ENCODE data around the gene ATP6V1G2.

Gene ATP6V1G2

DNA sequence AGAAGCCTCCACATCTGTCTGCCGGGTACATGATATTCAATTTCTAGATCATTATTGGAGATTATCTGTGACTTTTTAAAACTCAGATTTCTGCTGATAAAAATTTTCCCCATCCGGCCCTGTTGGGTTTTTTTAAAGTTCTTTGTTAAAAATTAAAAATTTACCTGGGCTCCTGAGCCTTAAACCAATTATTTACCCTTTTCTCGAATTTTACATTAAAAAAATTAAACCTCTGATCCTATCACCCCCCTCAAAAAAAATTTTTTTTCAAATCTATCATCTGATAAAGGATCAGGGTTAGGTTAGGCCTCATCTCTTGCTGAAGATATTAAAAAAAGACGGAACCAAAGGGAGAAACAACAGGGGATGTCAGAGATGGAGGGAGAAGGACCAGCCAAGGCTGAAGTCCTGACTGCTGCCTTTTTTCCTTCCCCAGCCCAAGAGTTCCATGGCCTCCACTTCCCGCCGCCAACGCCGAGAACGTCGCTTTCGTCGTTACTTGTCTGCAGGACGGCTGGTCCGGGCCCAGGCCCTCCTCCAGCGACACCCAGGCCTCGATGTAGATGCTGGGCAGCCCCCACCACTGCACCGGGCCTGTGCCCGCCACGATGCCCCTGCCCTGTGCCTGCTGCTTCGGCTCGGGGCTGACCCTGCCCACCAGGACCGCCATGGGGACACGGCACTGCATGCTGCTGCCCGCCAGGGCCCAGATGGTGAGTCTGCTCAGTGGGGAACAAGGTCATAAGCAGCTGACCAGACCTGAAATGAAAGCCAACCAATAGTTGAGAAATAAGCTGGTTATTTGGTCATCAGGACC is 1.5 kb upstream of the ATP6V1G2 start:
- DNase-seq (ENCODE audit: low spot score), result no peak

DNA sequence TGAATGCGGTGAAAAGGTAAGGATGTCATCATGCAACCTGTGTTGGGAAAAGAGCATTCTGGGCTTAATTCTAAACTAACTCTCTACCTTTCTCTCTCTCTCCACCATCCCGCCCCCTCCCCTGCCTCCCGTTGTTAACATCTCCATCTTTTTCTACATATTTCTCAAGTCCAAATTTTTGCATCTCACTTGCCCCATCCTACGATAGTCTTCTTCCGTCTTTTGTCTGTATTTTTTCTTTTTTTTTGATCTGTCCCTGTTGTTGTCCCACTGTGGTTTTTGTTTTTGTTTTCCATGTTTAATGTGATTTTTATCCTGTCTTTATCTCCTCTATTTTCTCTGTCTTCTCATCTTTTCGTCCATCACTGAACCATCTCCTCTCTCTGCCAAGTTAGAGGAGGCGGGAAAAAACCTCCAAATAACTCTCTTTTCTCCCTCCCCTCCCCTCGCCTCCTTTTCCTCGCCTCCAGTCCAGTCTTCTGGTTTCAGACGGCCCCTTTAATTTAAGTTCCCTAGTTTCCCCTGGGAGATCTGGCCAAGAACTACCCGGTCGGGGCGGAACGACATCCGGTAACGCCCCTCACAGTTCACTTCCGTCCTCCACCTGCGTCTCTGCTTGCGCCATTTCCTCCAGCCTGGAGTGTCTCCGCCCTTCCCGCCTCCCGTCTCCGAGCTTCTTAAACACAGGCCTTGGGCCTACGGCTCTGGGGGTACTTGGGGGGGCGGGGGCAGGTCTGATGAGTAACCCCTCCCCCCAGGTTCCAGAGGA is 734 bp upstream of the ATP6V1G2 start, which contains the start of gene NFKBIL1:
Gene NFKBIL1, plus strand, starts transcription at position 651 of the 769 bp plus-strand sequence. Its CDS starts 87 bp downstream, at position 738.
- DNase-seq (ENCODE audit: low spot score), result peak; percentile 93

- DNase-seq (ENCODE audit: low spot score), result no peak
These were observed 1.1 kb downstream of the ATP6V1G2 start for GRCh38 chr6:31545291-31545690.

- no peak for DNase-seq (ENCODE audit: low spot score)
These were observed 1.7 kb downstream of the ATP6V1G2 start for GRCh38 chr6:31544676-31545075.

DNA sequence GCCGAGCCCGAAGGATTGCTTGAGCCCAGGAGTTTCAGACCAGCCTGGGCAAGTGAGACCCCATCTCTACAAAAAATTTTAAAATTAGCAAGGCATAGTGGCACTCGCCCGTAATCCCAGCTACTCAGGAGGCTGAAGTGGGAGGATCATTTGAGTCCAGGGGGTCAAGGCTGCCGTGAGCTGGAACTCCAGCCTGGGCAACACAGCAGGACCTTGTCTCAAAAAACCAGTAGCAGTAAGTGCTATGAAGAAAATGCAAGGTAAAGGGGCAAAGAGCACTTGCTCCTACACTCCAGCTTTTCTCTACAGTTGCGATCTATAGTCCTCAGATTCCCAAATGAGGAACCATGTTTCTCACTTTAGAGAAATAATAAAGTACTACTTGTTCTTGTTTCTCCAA is 2.8 kb downstream of the ATP6V1G2 start:
- no peak for DNase-seq (ENCODE audit: low spot score)

DNA sequence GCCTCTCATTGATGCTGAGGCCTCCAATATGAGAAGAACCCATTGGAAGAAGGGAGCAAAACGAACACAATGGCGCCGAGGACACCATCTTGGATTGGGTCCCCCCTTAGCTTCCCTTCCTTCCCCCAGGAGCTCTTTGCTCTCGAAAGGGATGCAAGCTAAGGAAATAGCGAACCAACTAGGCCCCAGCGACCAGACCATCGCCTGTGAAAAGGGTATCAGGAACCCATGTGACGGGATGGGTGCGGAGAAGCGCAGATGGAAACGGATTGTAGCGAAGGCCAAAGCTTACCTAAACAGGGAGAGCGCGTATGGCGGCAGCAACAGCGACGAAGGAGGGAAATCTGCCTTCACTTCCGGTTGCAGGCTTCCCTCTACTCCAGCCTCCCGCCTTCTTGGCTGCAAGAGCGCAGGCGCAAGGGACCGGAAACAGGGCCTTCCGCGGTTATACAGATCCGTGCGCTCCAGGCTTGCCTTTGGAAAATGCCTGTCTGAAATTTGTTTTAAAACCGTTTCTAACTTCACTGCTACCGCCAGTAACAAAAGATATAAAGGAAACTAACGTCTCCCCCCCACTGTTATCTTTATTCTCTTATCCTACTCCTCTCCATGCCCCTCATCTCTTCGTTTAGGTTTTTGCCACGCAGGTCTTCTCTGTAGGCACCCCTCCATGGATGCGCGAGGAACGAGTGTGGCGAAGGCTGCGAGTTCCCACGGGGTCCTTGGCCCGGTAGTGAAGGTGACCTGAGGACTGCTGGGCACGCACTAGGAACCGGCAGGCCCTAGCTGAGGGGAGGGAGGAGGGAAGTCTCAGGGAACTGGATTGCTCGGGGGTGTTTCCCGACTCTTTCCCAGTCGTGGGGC is 4.5 kb downstream of the ATP6V1G2 start, which contains the start of gene DDX39B:
Gene DDX39B, minus strand, starts transcription at position 346 of the 864 bp plus-strand sequence. CDS start 1,471 bp downstream, outside the sequence.
- peak; percentile 96 for DNase-seq (ENCODE audit: low spot score)

DNA sequence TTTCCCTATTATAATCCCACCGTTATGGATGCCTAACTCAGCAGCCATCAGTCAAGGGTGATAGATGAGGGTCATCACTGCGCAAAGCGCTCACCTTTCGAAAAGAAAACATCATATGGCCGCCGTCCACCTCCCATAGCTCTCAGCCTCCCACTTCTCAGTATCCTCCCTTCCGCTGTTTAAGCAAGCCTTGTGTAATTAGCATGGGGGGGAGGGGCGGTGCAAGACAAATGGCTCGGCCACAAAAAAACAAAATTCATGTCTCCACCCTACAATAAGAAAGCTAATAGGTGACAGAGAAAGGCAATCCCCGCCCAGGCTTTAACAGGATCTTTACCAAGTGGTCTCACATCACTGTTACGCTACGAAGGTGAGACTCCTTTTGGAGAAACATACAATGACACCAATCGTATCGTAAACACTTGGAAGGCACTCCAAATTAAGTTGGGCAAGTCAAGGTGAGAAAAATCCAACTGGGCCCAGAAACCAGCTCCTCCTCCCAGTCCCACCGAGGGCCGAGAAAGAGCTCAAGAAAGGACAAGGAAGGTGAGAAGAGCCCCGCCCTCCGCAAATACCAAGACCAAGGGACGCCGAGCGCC is 5.2 kb downstream of the ATP6V1G2 start:
- DNase-seq (ENCODE audit: low spot score), result peak; percentile 32

GRCh38 chr6:31540640-31541039 is 5.8 kb downstream of the ATP6V1G2 start:
- DNase-seq (ENCODE audit: low spot score), result no peak

- no peak for DNase-seq (ENCODE audit: low spot score)
These were observed 7.5 kb downstream of the ATP6V1G2 start for GRCh38 chr6:31538805-31539400.

- DNase-seq (ENCODE audit: low spot score), result no peak
These were observed 10.7 kb downstream of the ATP6V1G2 start for GRCh38 chr6:31535538-31536324.

DNA sequence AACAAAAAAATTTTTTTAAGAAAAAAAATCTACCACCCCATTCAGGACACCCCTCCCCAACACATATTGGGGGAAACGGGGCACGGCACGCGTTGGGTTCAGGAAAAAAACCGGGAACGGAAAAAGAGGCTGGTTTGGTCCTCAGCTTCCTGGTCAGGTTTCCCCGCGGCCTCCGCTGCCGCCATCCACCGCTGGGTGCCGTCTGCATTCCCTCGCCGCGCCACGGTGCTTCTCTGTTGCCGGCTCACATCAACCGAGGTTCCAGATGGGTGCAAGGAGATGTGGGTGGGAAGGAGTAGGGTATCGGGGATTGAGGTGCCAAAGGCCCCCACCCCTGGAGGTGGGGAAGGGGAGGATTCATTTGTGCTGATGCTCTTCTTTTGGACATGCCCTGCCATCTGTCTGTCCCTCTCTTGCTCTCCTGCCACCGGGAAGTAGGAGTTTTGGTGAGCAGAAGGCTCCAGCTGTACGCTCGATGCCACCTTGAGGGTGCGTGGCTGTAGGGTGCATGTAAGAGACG is 11.8 kb downstream of the ATP6V1G2 start:
- DNase-seq (ENCODE audit: low spot score), result no peak

DNA sequence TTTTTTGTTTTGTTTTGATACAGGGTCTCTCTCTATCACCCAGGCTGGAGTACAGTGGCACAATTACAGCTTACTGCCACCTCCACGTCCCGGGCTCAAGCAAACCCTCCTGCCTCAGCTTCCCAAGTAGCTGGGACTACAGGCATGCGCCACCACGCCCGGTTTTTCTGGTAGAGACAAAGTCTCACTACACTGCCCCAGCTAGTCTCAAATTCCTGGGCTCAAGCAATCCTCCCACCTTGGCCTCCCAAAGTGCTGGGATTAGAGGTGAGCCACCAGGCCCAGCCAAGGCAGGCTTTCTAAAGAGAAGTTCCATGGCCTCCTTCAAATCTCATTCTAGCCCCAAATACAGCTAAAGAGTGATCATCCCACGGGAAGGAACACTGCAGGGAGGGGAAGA is 12.4 kb downstream of the ATP6V1G2 start:
- DNase-seq (ENCODE audit: low spot score), result no peak

DNA sequence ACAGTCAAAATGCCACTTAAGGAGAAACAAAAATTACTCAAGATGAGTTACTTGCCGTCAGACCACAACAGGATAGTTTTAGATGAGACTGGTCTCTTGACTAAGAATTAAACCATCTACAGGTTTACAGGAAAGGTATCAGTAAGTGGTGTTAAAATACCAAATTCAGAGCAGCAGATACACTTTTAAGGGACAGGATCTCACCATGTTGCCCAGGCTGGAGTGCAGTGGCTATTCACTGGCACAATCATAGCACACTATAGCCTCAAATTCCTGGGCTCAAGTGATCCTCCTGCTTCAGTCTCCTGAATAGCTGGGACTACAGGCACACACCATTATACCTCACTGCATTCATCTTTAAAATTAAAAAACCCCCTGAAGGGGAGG is 13.0 kb downstream of the ATP6V1G2 start:
- no peak for DNase-seq (ENCODE audit: low spot score)

DNA sequence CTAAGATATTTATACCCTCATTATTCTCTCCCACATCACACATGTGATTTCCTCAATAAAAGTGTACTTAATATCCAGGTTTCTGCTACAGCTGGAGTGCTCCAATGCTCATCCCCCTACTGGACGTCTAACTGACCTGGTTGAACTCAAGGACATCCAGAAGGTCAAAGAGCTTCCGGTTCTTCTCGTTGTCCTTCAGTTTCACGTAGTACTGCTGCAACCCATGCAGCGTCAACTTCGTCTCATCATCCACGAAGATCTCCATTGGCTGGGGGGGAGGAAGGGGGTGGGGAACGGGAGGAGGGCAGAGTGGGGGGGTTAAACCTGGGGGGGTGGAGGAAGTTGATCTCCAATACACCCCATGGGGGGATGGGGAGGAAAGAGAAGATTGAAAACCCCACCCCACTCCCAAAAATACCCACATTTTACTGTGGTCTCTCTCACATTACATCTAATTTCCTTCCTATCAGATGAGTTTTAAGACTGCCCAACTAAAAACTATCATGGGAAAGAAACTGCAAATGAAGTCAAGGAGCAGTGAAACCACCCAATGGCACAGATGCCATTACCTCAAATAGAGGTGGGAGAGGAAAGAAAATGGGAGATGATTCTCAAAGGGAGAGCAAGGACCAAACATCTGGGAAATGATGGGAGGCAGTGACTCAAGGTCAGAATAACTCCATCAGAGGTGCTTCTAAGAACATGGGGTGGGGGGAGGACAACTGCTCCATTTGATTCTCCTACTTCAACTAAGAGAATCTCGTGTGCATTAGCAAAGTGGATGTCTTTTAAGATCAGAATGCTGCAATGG is 13.6 kb downstream of the ATP6V1G2 start:
- DNase-seq (ENCODE audit: low spot score), result no peak

DNA sequence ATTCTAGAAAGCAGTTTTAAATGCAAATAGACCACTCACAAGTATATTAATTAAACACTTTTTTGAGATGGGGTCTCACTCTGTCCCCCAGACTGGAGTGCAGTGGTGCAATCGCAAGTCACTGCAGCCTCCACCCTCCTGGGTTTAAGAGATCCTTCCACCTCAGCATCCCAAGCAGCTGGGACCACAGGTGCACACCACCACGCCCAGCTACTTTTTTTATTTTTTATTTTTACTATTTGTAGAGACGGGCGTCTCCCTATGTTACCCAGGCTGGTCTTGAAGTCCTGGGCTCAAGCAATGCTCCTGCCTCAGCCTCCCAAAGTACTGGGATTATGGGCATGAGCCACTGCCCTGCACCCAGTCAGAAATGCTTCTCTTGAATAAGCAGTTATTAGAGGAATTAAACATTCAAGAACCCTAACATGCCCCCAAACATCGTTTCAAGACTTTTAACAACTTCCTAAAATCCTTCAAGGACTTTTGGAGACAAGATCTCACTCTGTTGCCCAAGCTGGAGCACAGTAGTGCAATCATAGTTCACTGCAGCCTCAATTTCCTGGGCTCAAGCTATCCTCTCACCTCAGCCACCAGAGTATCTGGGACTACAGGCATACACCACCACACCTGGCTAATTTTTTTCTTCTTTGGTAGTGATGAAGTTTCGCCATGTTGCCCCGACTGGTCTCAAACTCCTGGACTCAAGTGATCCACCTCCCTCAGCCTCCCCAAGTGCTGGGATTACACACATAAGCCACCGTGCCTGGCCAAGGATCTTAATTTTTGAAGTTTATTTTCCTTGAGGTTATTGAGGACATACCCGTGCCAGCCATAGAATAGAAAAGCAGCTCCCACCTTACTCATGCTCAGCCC is 14.4 kb downstream of the ATP6V1G2 start:
- DNase-seq (ENCODE audit: low spot score), result no peak

DNA sequence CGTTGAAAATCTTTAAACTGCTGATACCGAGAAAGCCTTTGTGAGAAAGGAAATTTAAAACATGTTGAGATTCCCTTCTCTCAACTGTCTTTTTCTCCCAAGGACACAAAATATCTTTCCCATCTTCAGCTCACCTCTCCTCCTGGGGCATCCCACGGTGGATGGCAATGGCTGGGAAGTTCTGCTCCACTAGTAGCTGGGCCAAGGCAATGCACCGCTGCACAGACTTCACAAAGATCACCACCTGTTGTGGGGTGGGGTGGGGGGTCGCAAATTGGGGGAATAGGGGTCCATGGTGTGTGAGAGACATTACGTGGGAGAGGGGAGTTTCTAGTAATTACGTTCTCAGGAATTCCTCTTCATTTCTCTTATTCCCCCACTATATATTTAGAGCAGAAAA is 15.2 kb downstream of the ATP6V1G2 start:
- DNase-seq (ENCODE audit: low spot score), result no peak

GRCh38 chr6:31530659-31531058 is 15.7 kb downstream of the ATP6V1G2 start:
- DNase-seq (ENCODE audit: low spot score), result no peak

Measured in SW480 (cell line).